Astrocyte (in vitro differentiated cells and primary cell): Measurements from ENCODE around the gene ANO2. TPM values are rescaled to one million over a fixed set of nuclear protein-coding genes. Genes with fewer than 3 reads are reported as not detected.
A peak's percentile ranks its signal among the peaks of the same experiment; 100 is the strongest.

ENCODE experiments used
- DNase-seq: peaks from one replicate; pipeline ENCODE4 v3.0.0-alpha.2; 2010; ENCODE audit warnings: low read depth
- FAIRE-seq: peaks from 2 replicates; lab custom pipeline; 2011; peaks lifted over from hg19 to GRCh38; lab: Jason Lieb, UNC
- H2AFZ ChIP-seq: 2 replicates; pipeline ENCODE4 v1.6.0; 2012; ENCODE audit warnings: low read depth, low read length, inconsistent platforms
- H3K27ac ChIP-seq: 2 replicates; pipeline ENCODE4 v1.5.1; 2011; ENCODE audit warnings: low read depth, low read length, inconsistent platforms
- H3K27me3 ChIP-seq: 2 replicates; pipeline ENCODE4 v1.6.0; 2011; ENCODE audit warnings: low read length, inconsistent platforms; ENCODE audit not compliant: insufficient read depth
- H3K36me3 ChIP-seq: 2 replicates; pipeline ENCODE4 v1.5.1; 2011; ENCODE audit warnings: low read length, inconsistent platforms; ENCODE audit not compliant: insufficient read depth
- H3K4me1 ChIP-seq: 2 replicates; pipeline ENCODE4 v1.5.1; 2011; ENCODE audit warnings: low read length, inconsistent platforms; ENCODE audit not compliant: insufficient read depth
- H3K4me2 ChIP-seq: 2 replicates; pipeline ENCODE4 v1.6.0; 2012; ENCODE audit warnings: low read length, inconsistent platforms
- H3K4me3 ChIP-seq: 2 replicates; pipeline ENCODE4 v1.5.1; 2011; ENCODE audit warnings: low read depth, mild to moderate bottlenecking, low read length, inconsistent platforms; ENCODE audit not compliant: insufficient read depth
- H3K79me2 ChIP-seq: 2 replicates; pipeline ENCODE4 v1.6.0; 2012; ENCODE audit warnings: mild to moderate bottlenecking, low read length, inconsistent platforms; ENCODE audit not compliant: insufficient read depth
- H3K9ac ChIP-seq: 2 replicates; pipeline ENCODE4 v1.6.0; 2012; ENCODE audit warnings: mild to moderate bottlenecking, low read length, inconsistent platforms
- H3K9me3 ChIP-seq: 2 replicates; pipeline ENCODE4 v1.5.1; 2012; ENCODE audit warnings: low read depth, mild to moderate bottlenecking, low read length, inconsistent platforms; ENCODE audit not compliant: insufficient read depth
- H4K20me1 ChIP-seq: 2 replicates; pipeline ENCODE4 v1.6.0; 2012; ENCODE audit warnings: low read length, inconsistent platforms; ENCODE audit not compliant: insufficient read depth
- H3K27ac Mint-ChIP-seq: one replicate; pipeline ENCODE4 v1.8.0; 2021; ENCODE audit warnings: mild to moderate bottlenecking, mixed read lengths; ENCODE audit not compliant: unreplicated experiment
- H3K27me3 Mint-ChIP-seq: one replicate; pipeline ENCODE4 v1.8.0; 2021; ENCODE audit warnings: low read depth, mixed read lengths; ENCODE audit not compliant: unreplicated experiment
- H3K36me3 Mint-ChIP-seq: one replicate; pipeline ENCODE4 v1.8.0; 2021; ENCODE audit warnings: low read depth, mixed read lengths; ENCODE audit not compliant: unreplicated experiment
- H3K4me1 Mint-ChIP-seq: one replicate; pipeline ENCODE4 v1.8.0; 2021; ENCODE audit warnings: low read depth, mixed read lengths; ENCODE audit not compliant: unreplicated experiment
- H3K4me3 Mint-ChIP-seq: one replicate; pipeline ENCODE4 v1.8.0; 2021; ENCODE audit warnings: mild to moderate bottlenecking, moderate library complexity, mixed read lengths; ENCODE audit not compliant: unreplicated experiment
- H3K9me3 Mint-ChIP-seq: one replicate; pipeline ENCODE4 v1.8.0; 2021; ENCODE audit warnings: mild to moderate bottlenecking, mixed read lengths; ENCODE audit not compliant: unreplicated experiment
- EZH2 ChIP-seq: IDR thresholded peaks from 2 replicates; pipeline ENCODE4 v1.6.1; 2012; ENCODE audit warnings: mild to moderate bottlenecking, low read length, inconsistent platforms; ENCODE audit not compliant: insufficient read depth
- total RNA-seq: library from RNA; stranded (reverse); gene quantifications from 2 replicates; pipeline ENCODE4 v1.2.1, GENCODE V29; 2021
- TF ChIP-seq, protein P1 (sequence below): IDR thresholded peaks from 2 replicates; pipeline ENCODE4 v1.5.1; 2011; ENCODE audit warnings: low read depth, mild to moderate bottlenecking, inconsistent platforms, low read length, moderate library complexity; ENCODE audit not compliant: insufficient read depth

Gene ANO2
- total RNA-seq, 1 donor from 2014 or later = 0.93 TPM

DNA sequence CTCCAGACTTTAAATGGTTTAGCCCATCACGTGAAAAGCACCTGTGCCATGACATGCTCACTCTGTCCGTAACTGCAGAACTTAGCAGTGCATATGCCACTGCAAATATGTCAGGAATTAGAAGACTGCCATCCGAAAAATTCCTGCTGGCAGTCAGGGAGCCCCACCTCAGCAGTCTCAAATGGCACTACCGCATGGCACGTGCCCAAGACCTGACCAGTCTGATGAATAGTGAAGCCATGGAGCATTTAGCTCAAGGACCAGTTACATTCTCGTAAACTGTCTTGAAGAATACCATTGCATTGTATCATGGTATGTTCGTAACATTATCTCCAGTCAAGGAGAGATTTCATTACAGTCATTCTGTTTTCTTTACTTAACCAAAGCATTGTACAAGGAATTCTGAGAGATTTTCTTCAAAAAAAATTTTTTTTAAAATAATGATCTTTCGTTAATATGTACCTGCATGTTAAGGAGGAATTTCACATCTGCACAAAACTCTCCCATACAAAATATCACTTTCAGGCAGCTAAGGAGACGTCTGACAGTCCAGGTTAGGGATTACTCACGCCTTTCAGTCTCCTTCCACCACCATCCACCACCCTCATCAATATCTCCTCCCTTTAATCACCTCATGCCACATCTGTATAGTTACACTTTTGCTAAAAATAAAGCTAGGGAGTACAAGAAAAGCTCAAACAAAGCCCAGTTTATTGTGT is 138.5 kb downstream of the ANO2 start:
- peaks cover 20% of the 10 kb centered on the region for H3K4me1 ChIP-seq
- H3K4me2 ChIP-seq = peak overlapping the region; percentile 49
- Mint-ChIP-seq H3K36me3 (no peaks in the 10 kb centered on the region), H3K4me1 (peaks cover 34% of the 10 kb centered on the region), H3K4me3 (no peak overlapping the region), H3K27ac (peak overlapping the region; percentile 24), H3K9me3 (peaks cover 2% of the 10 kb centered on the region), H3K27me3 (peaks cover 13% of the 10 kb centered on the region)
- FAIRE-seq (no peak), DNase-seq (peak; percentile 68)
- peak overlapping the region; percentile 54 for H3K9ac ChIP-seq
- H3K27me3 ChIP-seq = no peaks in the 10 kb centered on the region
- no peaks in the 10 kb centered on the region for H3K36me3 ChIP-seq
- TF ChIP-seq EZH2 = no peak
- TF ChIP-seq, protein P1, sequence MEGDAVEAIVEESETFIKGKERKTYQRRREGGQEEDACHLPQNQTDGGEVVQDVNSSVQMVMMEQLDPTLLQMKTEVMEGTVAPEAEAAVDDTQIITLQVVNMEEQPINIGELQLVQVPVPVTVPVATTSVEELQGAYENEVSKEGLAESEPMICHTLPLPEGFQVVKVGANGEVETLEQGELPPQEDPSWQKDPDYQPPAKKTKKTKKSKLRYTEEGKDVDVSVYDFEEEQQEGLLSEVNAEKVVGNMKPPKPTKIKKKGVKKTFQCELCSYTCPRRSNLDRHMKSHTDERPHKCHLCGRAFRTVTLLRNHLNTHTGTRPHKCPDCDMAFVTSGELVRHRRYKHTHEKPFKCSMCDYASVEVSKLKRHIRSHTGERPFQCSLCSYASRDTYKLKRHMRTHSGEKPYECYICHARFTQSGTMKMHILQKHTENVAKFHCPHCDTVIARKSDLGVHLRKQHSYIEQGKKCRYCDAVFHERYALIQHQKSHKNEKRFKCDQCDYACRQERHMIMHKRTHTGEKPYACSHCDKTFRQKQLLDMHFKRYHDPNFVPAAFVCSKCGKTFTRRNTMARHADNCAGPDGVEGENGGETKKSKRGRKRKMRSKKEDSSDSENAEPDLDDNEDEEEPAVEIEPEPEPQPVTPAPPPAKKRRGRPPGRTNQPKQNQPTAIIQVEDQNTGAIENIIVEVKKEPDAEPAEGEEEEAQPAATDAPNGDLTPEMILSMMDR = no peak
- no peaks in the 10 kb centered on the region for H3K9me3 ChIP-seq
- no peaks in the 10 kb centered on the region for H3K79me2 ChIP-seq
- H2AFZ ChIP-seq = no peak overlapping the region
- H3K4me3 ChIP-seq = no peak overlapping the region
- peak overlapping the region; percentile 61 for H3K27ac ChIP-seq
- no peaks in the 10 kb centered on the region for H4K20me1 ChIP-seq

DNA sequence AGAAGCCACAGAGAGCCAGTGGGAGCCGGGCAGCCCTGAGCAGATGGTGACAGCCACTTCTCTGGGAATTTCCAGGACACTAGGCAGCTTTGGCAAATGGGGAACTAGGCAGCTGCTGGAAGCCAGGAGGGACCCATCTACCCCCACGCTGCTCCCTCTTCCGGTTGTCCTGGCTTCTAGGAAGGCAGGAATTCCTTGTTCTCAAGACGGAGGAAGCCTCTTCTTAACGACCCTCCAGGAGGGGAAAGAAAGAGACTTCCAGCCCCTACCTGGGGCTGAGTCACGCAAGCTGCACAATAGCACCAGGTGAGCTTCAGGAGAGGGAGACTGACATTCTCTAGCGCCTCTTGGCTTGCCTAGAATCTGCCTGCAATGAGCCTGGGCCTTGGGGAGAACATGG is 141.5 kb downstream of the ANO2 start:
- H3K4me1 ChIP-seq = peaks cover 13% of the 10 kb centered on the region
- Mint-ChIP-seq H3K4me1 (peaks cover 21% of the 10 kb centered on the region), H3K36me3 (no peaks in the 10 kb centered on the region), H3K9me3 (peaks cover 3% of the 10 kb centered on the region), H3K4me3 (no peak overlapping the region), H3K27ac (no peak overlapping the region), H3K27me3 (peaks cover 39% of the 10 kb centered on the region)
- no peak for TF ChIP-seq EZH2
- TF ChIP-seq, protein P1 = no peak
- no peak overlapping the region for H3K4me2 ChIP-seq
- no peak overlapping the region for H3K27ac ChIP-seq
- no peak for FAIRE-seq
- H3K9ac ChIP-seq = no peak overlapping the region
- no peaks in the 10 kb centered on the region for H3K36me3 ChIP-seq
- no peaks in the 10 kb centered on the region for H4K20me1 ChIP-seq
- H2AFZ ChIP-seq = no peak overlapping the region
- no peak overlapping the region for H3K4me3 ChIP-seq
- H3K9me3 ChIP-seq = peaks cover 4% of the 10 kb centered on the region
- no peak for DNase-seq
- H3K79me2 ChIP-seq = no peaks in the 10 kb centered on the region
- no peaks in the 10 kb centered on the region for H3K27me3 ChIP-seq
